GM23338 (cell line): Measurements from ENCODE around the gene SPG7. TPM values are rescaled to one million over a fixed set of nuclear protein-coding genes. Genes with fewer than 3 reads are reported as not detected.

Experiments used
- ATAC-seq: fragments of 200-7000 bp; cut with Tn5 transposase; 3 replicates; pipeline ENCODE4 v1.9.1; 2020
- DNase-seq: peaks from one replicate; pipeline ENCODE4 v3.0.0-alpha.2; 2015; ENCODE audit warnings: low spot score
- H2AFZ ChIP-seq: fragments of 200-600 bp; sonication (generic); 2 replicates; pipeline ENCODE4 v1.8.0; 2016; ENCODE audit warnings: antibody characterized with exemption, mild to moderate bottlenecking, moderate library complexity
- H3F3A ChIP-seq: fragments of 200-600 bp; sonication (generic); replicated peaks from 2 replicates; pipeline ENCODE4 v1.8.0; 2017; ENCODE audit warnings: antibody characterized with exemption, mixed run types, low read depth
- H3K27ac ChIP-seq: fragments of 200-600 bp; sonication (generic); 2 replicates; pipeline ENCODE4 v1.6.1; 2016; ENCODE audit warnings: low read depth
- H3K27me3 ChIP-seq: fragments of 200-600 bp; sonication (generic); 2 replicates; pipeline ENCODE4 v1.8.0; 2016; ENCODE audit warnings: mild to moderate bottlenecking, mixed run types, moderate library complexity; ENCODE audit not compliant: insufficient read depth
- H3K36me3 ChIP-seq: fragments of 200-600 bp; sonication (generic); 2 replicates; pipeline ENCODE4 v1.8.0; 2016; ENCODE audit warnings: mild to moderate bottlenecking; ENCODE audit not compliant: insufficient read depth
- H3K4me1 ChIP-seq: fragments of 200-600 bp; sonication (generic); 2 replicates; pipeline ENCODE4 v1.8.0; 2016; ENCODE audit warnings: mild to moderate bottlenecking, moderate library complexity; ENCODE audit not compliant: insufficient read depth
- H3K4me2 ChIP-seq: fragments of 200-600 bp; sonication (generic); 2 replicates; pipeline ENCODE4 v1.7.1; 2017; ENCODE audit warnings: mixed run types
- H3K4me3 ChIP-seq: fragments of 200-600 bp; sonication (generic); 2 replicates; pipeline ENCODE4 v1.6.1; 2016; ENCODE audit warnings: mixed run types
- H3K79me2 ChIP-seq: fragments of 200-600 bp; sonication (generic); replicated peaks from 2 replicates; pipeline ENCODE4 v1.8.0; 2017; ENCODE audit warnings: mild to moderate bottlenecking; ENCODE audit not compliant: insufficient read depth
- H3K9me2 ChIP-seq: fragments of 200-600 bp; sonication (generic); 2 replicates; pipeline ENCODE4 v1.8.0; 2017; ENCODE audit not compliant: insufficient read depth
- H4K20me1 ChIP-seq: fragments of 200-600 bp; sonication (generic); replicated peaks from 2 replicates; pipeline ENCODE4 v1.8.0; 2017; ENCODE audit warnings: mild to moderate bottlenecking; ENCODE audit not compliant: insufficient read depth
- H3K27ac Mint-ChIP-seq: 2 replicates; pipeline ENCODE4 v1.8.0; 2020; ENCODE audit warnings: inconsistent platforms, mild to moderate bottlenecking, moderate library complexity, mixed read lengths
- H3K27me3 Mint-ChIP-seq: 3 replicates; pipeline ENCODE4 v1.8.0; 2022; ENCODE audit warnings: low read depth, mild to moderate bottlenecking, moderate library complexity, mixed read lengths, inconsistent platforms; ENCODE audit not compliant: insufficient read depth, poor library complexity
- H3K36me3 Mint-ChIP-seq: 3 replicates; pipeline ENCODE4 v1.8.0; 2021; ENCODE audit warnings: low read depth, mild to moderate bottlenecking, inconsistent platforms, moderate library complexity, mixed read lengths
- H3K4me1 Mint-ChIP-seq: 3 replicates; pipeline ENCODE4 v1.8.0; 2020; ENCODE audit warnings: mild to moderate bottlenecking, inconsistent platforms, mixed read lengths
- H3K4me3 Mint-ChIP-seq: 3 replicates; pipeline ENCODE4 v1.8.0; 2021; ENCODE audit warnings: moderate library complexity, mild to moderate bottlenecking, inconsistent platforms, mixed read lengths
- H3K9me3 Mint-ChIP-seq: 3 replicates; pipeline ENCODE4 v1.8.0; 2020; ENCODE audit warnings: moderate library complexity, mild to moderate bottlenecking, inconsistent platforms, mixed read lengths
- CREB1 ChIP-seq: fragments of 250-450 bp; sonication (Bioruptor Pico); IDR thresholded peaks from 2 replicates; pipeline ENCODE4 v1.5.0; 2020; ENCODE audit warnings: low read depth, mild to moderate bottlenecking, moderate library complexity
- EZH2phosphoT487 ChIP-seq: fragments of 200-600 bp; sonication (generic); IDR thresholded peaks from one replicate; pipeline ENCODE4 v1.8.1; 2018; ENCODE audit warnings: antibody characterized with exemption; ENCODE audit not compliant: unreplicated experiment
- JUNB ChIP-seq: IDR thresholded peaks from one replicate; pipeline ENCODE4 v1.6.1; 2016; ENCODE audit warnings: antibody characterized with exemption; ENCODE audit not compliant: unreplicated experiment
- NANOG ChIP-seq: IDR thresholded peaks from 2 replicates; pipeline ENCODE4 v1.6.1; 2016; ENCODE audit warnings: antibody characterized with exemption, borderline replicate concordance
- POLR2AphosphoS5 ChIP-seq: IDR thresholded peaks from 2 replicates; pipeline ENCODE4 v1.6.1; 2016; ENCODE audit warnings: antibody characterized with exemption, low read depth
- STAT1 ChIP-seq: IDR thresholded peaks from one replicate; pipeline ENCODE4 v1.6.1; 2016; ENCODE audit warnings: antibody characterized with exemption; ENCODE audit not compliant: unreplicated experiment
- ZNF114 ChIP-seq: fragments of 250-450 bp; sonication (Bioruptor Pico); IDR thresholded peaks from 2 replicates; pipeline ENCODE4 v1.5.0; 2020; ENCODE audit warnings: mild to moderate bottlenecking, moderate library complexity
- ZNF331 ChIP-seq: fragments of 250-450 bp; sonication (Bioruptor Pico); IDR thresholded peaks from 2 replicates; pipeline ENCODE4 v1.5.0; 2020; ENCODE audit warnings: low read depth, mild to moderate bottlenecking, moderate library complexity
- polyA plus RNA-seq: library from polyadenylated mRNA; unstranded; fragments of >200 nt; fragmentation: Nextera tagmentation; extraction: Ambion mirVana; gene quantifications from 2 replicates; pipeline ENCODE4 v1.2.1, GENCODE V29; 2016
- total RNA-seq: library from RNA; depleted of rRNA; stranded (reverse); fragments of >200 nt; shearing (Covaris generic); gene quantifications from 2 replicates; pipeline ENCODE4 v1.2.3, GENCODE V29; 2014
- TF ChIP-seq, protein P1 (sequence below), 2 experiments: fragments of 200-600 bp in 1 of 2; sonication (generic) in 1 of 2; conservative IDR thresholded peaks; 2 replicates each; pipeline versions ENCODE4 v1.5.1 to v1.6.1; 2016 to 2017; ENCODE audit warnings: antibody characterized with exemption in 2 of 2, low read depth in 2 of 2, mild to moderate bottlenecking in 2 of 2, moderate library complexity in 1 of 2
- TF ChIP-seq, protein P2 (sequence below): IDR thresholded peaks from one replicate; pipeline ENCODE4 v1.6.1; 2018; ENCODE audit warnings: antibody characterized with exemption; ENCODE audit not compliant: unreplicated experiment

Gene SPG7
- total and polyA plus RNA-seq, 2 experiments from 2014 or later, result 77.1 to 267 TPM

DNA sequence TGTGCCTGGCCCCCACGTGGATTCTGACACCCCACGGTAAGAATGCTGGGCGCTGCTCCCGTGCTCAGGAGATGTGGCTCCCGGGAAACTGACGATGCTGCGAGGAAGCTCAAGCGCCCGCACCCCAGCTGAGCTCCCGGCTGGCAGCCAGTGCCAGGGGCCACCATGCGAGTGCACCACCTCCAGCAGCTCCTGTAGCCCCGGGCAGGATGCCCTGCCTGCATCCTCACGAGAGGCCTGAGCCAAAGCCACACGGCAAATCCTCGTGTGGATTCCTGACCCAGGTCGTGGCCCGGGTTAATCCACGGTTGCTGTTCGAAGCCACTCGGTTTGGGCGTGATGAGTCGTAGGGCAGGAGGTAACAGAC lies 93.7 kb downstream of the SPG7 start:
- no peaks in the 10 kb centered on the region for H3K79me2 ChIP-seq
- H3K27ac ChIP-seq, result no peak overlapping the region
- H3K4me3 ChIP-seq, result no peak overlapping the region
- Mint-ChIP-seq H3K9me3 (no peaks in the 10 kb centered on the region), H3K27ac (no peak overlapping the region), H3K27me3 (peaks cover 12% of the 10 kb centered on the region), H3K36me3 (no peaks in the 10 kb centered on the region), H3K4me1 (peaks cover 11% of the 10 kb centered on the region), H3K4me3 (no peak overlapping the region)
- H3F3A ChIP-seq, result no peaks in the 10 kb centered on the region
- H4K20me1 ChIP-seq, result no peaks in the 10 kb centered on the region
- ATAC-seq, result no peak
- H3K4me1 ChIP-seq, result peaks cover 11% of the 10 kb centered on the region
- H3K27me3 ChIP-seq, result no peaks in the 10 kb centered on the region
- H3K9me2 ChIP-seq, result no peaks in the 10 kb centered on the region
- H3K4me2 ChIP-seq, result peak overlapping the region; percentile 69; the same call in 1 of the 2 replicates
- no peak for DNase-seq
- TF ChIP-seq CREB1 (no peak), JUNB (no peak), POLR2AphosphoS5 (no peak), ZNF114 (CRISPR knock-in tag) (no peak), NANOG (no peak)
- TF ChIP-seq, protein P1, sequence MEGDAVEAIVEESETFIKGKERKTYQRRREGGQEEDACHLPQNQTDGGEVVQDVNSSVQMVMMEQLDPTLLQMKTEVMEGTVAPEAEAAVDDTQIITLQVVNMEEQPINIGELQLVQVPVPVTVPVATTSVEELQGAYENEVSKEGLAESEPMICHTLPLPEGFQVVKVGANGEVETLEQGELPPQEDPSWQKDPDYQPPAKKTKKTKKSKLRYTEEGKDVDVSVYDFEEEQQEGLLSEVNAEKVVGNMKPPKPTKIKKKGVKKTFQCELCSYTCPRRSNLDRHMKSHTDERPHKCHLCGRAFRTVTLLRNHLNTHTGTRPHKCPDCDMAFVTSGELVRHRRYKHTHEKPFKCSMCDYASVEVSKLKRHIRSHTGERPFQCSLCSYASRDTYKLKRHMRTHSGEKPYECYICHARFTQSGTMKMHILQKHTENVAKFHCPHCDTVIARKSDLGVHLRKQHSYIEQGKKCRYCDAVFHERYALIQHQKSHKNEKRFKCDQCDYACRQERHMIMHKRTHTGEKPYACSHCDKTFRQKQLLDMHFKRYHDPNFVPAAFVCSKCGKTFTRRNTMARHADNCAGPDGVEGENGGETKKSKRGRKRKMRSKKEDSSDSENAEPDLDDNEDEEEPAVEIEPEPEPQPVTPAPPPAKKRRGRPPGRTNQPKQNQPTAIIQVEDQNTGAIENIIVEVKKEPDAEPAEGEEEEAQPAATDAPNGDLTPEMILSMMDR (conservative IDR thresholded peaks at IDR 0.05; ENCODE audit: low read depth in 2 of 2), result no peak
- H3K36me3 ChIP-seq, result no peaks in the 10 kb centered on the region
- no peak overlapping the region; the same call in 1 of the 2 replicates for H2AFZ ChIP-seq

DNA sequence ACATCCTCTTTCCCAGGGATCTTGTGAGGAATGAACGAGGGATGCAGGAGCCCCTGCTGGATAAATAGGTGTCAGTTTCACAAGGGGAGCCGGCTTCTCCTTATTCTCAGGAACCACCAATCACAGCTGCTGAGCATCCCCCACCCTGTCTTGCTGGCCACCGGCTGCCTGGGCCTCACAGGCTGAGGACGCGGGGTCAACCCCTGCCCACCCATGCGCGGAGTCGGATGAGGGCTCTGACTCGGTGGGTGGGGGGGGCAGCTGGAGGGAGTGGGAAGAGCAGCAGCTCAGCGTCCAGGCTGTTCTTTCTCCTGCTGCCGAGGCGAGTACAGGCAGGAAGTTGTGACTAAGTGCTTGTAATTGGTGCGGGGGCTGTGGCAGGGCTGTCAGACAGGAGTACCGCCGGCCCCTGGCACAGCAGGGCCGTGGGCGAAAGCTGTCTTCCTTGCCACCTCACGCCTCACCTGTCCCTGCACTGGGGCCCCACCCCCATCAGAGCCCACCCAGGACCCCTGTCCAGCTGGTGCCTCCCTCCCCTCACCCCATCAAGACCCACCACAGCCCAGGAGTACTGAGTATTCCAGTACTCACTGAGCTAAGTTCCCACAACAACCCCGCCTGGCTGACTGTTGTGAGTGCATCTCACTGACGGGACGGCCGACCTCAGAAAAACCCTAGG lies 94.2 kb downstream of the SPG7 start:
- Mint-ChIP-seq H3K9me3 (no peaks in the 10 kb centered on the region), H3K4me3 (no peak overlapping the region; the same call in 2 of the 3 replicates), H3K4me1 (peaks cover 11% of the 10 kb centered on the region), H3K36me3 (no peaks in the 10 kb centered on the region), H3K27ac (no peak overlapping the region), H3K27me3 (peaks cover 12% of the 10 kb centered on the region)
- peak overlapping the region; percentile 80; the same call in 1 of the 2 replicates for H2AFZ ChIP-seq
- peak overlapping the region; percentile 69 for H3K4me2 ChIP-seq
- H4K20me1 ChIP-seq, result no peaks in the 10 kb centered on the region
- peak overlapping the region; percentile 36; the same call in 1 of the 2 replicates for H3K4me3 ChIP-seq
- no peaks in the 10 kb centered on the region for H3F3A ChIP-seq
- no peaks in the 10 kb centered on the region for H3K27me3 ChIP-seq
- no peaks in the 10 kb centered on the region for H3K36me3 ChIP-seq
- no peak for TF ChIP-seq CREB1
- peaks cover 11% of the 10 kb centered on the region for H3K4me1 ChIP-seq
- DNase-seq (peak; percentile 80), ATAC-seq (peak; percentile 68)
- no peaks in the 10 kb centered on the region for H3K79me2 ChIP-seq
- H3K9me2 ChIP-seq, result no peaks in the 10 kb centered on the region
- H3K27ac ChIP-seq, result no peak overlapping the region

DNA sequence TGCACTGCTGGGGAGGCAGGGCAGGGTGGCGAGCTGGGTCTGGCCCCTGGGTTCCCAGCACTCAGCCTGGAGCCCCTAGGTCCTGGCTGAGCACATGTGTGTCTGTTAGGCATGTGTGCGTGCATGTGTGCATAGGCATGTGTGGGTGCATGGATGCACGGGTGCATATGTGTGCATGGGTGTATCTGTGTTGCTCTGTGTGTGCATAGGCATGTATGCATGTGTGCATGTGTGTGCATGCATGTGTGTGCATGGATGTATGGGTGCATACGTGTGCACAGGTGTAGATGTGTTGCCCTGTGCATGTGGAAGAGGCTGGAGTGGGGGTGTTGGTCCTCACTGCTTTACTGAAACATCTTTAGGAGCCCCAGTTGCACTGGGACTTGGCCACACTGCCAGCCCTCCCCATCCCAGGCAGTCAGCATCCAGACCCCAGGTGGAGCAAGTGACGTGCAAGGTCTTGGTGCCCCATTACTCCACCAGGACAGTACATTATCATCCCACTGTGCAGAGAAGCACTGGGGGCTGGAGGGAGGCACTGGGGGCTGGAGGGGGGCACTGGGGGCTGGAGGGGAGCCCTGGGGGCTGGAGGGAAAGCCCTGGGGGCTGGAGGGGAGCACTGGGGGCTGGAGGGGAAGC lies 94.9 kb downstream of the SPG7 start:
- 0 out of 3 replicates have a peak overlapping the region, but pooled peaks have one; percentile 23 for H3K4me3 Mint-ChIP-seq
- no peak overlapping the region for H3K27ac Mint-ChIP-seq
- ATAC-seq, result no peak
- TF ChIP-seq, protein P2, sequence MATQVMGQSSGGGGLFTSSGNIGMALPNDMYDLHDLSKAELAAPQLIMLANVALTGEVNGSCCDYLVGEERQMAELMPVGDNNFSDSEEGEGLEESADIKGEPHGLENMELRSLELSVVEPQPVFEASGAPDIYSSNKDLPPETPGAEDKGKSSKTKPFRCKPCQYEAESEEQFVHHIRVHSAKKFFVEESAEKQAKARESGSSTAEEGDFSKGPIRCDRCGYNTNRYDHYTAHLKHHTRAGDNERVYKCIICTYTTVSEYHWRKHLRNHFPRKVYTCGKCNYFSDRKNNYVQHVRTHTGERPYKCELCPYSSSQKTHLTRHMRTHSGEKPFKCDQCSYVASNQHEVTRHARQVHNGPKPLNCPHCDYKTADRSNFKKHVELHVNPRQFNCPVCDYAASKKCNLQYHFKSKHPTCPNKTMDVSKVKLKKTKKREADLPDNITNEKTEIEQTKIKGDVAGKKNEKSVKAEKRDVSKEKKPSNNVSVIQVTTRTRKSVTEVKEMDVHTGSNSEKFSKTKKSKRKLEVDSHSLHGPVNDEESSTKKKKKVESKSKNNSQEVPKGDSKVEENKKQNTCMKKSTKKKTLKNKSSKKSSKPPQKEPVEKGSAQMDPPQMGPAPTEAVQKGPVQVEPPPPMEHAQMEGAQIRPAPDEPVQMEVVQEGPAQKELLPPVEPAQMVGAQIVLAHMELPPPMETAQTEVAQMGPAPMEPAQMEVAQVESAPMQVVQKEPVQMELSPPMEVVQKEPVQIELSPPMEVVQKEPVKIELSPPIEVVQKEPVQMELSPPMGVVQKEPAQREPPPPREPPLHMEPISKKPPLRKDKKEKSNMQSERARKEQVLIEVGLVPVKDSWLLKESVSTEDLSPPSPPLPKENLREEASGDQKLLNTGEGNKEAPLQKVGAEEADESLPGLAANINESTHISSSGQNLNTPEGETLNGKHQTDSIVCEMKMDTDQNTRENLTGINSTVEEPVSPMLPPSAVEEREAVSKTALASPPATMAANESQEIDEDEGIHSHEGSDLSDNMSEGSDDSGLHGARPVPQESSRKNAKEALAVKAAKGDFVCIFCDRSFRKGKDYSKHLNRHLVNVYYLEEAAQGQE, result no peak
- no peak for TF ChIP-seq ZNF114 (CRISPR knock-in tag)
- TF ChIP-seq ZNF331 (CRISPR knock-in tag), result no peak
- no peak for TF ChIP-seq JUNB
- no peak for TF ChIP-seq POLR2AphosphoS5
- TF ChIP-seq CREB1, result no peak
- TF ChIP-seq STAT1, result no peak
- TF ChIP-seq, protein P1 (conservative IDR thresholded peaks at IDR 0.05; ENCODE audit: low read depth in 2 of 2), result no peak
- TF ChIP-seq EZH2phosphoT487, result no peak

More for the DNA sequence above, 94.9 kb downstream of the SPG7 start:
- Histone ChIP-seq H3K79me2 (no peaks in the 10 kb centered on the region), H3K4me2 (peak overlapping the region; percentile 69; the same call in 1 of the 2 replicates), H4K20me1 (no peaks in the 10 kb centered on the region), H3F3A (no peaks in the 10 kb centered on the region), H3K4me1 (peaks cover 11% of the 10 kb centered on the region), H3K9me2 (no peaks in the 10 kb centered on the region), H3K27me3 (no peaks in the 10 kb centered on the region), H3K27ac (no peak overlapping the region), H3K36me3 (no peaks in the 10 kb centered on the region), H3K4me3 (no peak overlapping the region), H2AFZ (no peak overlapping the region)
- Mint-ChIP-seq H3K9me3 (no peaks in the 10 kb centered on the region), H3K36me3 (no peaks in the 10 kb centered on the region), H3K27me3 (peaks cover 11% of the 10 kb centered on the region), H3K4me1 (peaks cover 11% of the 10 kb centered on the region)
- no peak for DNase-seq
